Smooth muscle cell (in vitro differentiated cells): ENCODE measurements around the gene KCNJ6. TPM values are rescaled to one million over a fixed set of nuclear protein-coding genes. Genes with fewer than 3 reads are reported as not detected.

Experiments
- DNase-seq: peaks from one replicate; lab custom pipeline; 2025; ENCODE audit not compliant: unreplicated experiment; lab: John Stamatoyannopoulos, UW
- H2AFZ ChIP-seq: fragments of 200-600 bp; sonication (generic); 2 replicates; pipeline ENCODE4 v1.6.0; 2016; ENCODE audit warnings: antibody characterized with exemption, low read depth, mild to moderate bottlenecking
- H3F3A ChIP-seq: fragments of 200-600 bp; sonication (generic); 2 replicates; pipeline ENCODE4 v1.6.0; 2017; ENCODE audit warnings: antibody characterized with exemption, low read depth
- H3K27ac ChIP-seq: fragments of 200-600 bp; sonication (generic); 2 replicates; pipeline ENCODE4 v1.5.1; 2016; ENCODE audit warnings: low read depth, mild to moderate bottlenecking
- H3K27me3 ChIP-seq: fragments of 200-600 bp; sonication (generic); 2 replicates; pipeline ENCODE4 v1.6.1; 2016; ENCODE audit warnings: low read depth, mild to moderate bottlenecking
- H3K36me3 ChIP-seq: fragments of 200-600 bp; sonication (generic); 2 replicates; pipeline ENCODE4 v1.5.1; 2016; ENCODE audit warnings: low read depth
- H3K4me1 ChIP-seq: fragments of 200-600 bp; sonication (generic); 2 replicates; pipeline ENCODE4 v1.5.1; 2016; ENCODE audit warnings: low read depth
- H3K4me2 ChIP-seq: fragments of 200-600 bp; sonication (generic); 2 replicates; pipeline ENCODE4 v1.6.0; 2016; ENCODE audit warnings: mild to moderate bottlenecking
- H3K4me3 ChIP-seq: fragments of 200-600 bp; sonication (generic); 2 replicates; pipeline ENCODE4 v1.5.1; 2016; ENCODE audit warnings: mild to moderate bottlenecking
- H3K79me2 ChIP-seq: fragments of 200-600 bp; sonication (generic); 2 replicates; pipeline ENCODE4 v1.6.0; 2016; ENCODE audit warnings: low read depth, mild to moderate bottlenecking
- H3K9ac ChIP-seq: fragments of 200-600 bp; sonication (generic); 2 replicates; pipeline ENCODE4 v1.6.0; 2016; ENCODE audit warnings: low read depth
- H3K9me3 ChIP-seq: fragments of 200-600 bp; sonication (generic); replicated peaks from 2 replicates; pipeline ENCODE4 v1.5.1; 2016; ENCODE audit warnings: low read depth
- H4K20me1 ChIP-seq: fragments of 200-600 bp; sonication (generic); 2 replicates; pipeline ENCODE4 v1.6.0; 2016; ENCODE audit warnings: low read depth
- CTCF ChIP-seq: fragments of 200-600 bp; sonication (generic); IDR thresholded peaks from 2 replicates; pipeline ENCODE4 v1.5.1; 2017; ENCODE audit warnings: borderline replicate concordance, mild to moderate bottlenecking, antibody characterized with exemption; ENCODE audit not compliant: insufficient read depth, poor library complexity, severe bottlenecking
- WGBS: methylation state at CpG from one replicate; pipeline ENCODE4 v1.1.7; 2016; ENCODE audit warnings: low lambda C conversion rate; 5-methylcytosine and 5-hydroxymethylcytosine counted together
- polyA plus RNA-seq: library from polyadenylated mRNA; unstranded; fragments of >200 nt; fragmentation: Nextera tagmentation; extraction: Ambion mirVana; gene quantifications from 2 replicates; pipeline ENCODE4 v1.2.1, GENCODE V29; 2016
- total RNA-seq: library from RNA; depleted of rRNA; stranded (reverse); fragments of >200 nt; gene quantifications from 2 replicates; pipeline ENCODE4 v1.2.3, GENCODE V29; 2014

Gene KCNJ6
- total RNA-seq (0.27 and 0.40 TPM in 2 replicates), polyA plus RNA-seq (0.15 and 0.28 TPM in 2 replicates)

- Histone ChIP-seq H3K27ac (no peak within 1 kb of the TSS), H3K9ac (no peak within 1 kb of the TSS), H3K4me1 (peaks cover 7% of the 10 kb centered on the region), H3F3A (no peaks in the 10 kb centered on the region), H2AFZ (peak within 1 kb of the TSS; percentile 63), H4K20me1 (no peaks in the 10 kb centered on the region), H3K79me2 (no peaks in the 10 kb centered on the region), H3K36me3 (no peaks in the 10 kb centered on the region), H3K9me3 (no peaks in the 10 kb centered on the region), H3K27me3 (peaks cover 49% of the 10 kb centered on the region), H3K4me3 (peak within 1 kb of the TSS; percentile 55), H3K4me2 (peak within 1 kb of the TSS; percentile 96)
- DNase-seq: no peak
- WGBS: 2% methylated on average over 53 of the region's 56 CpGs
- peak; percentile 56 for TF ChIP-seq CTCF
Observed at GRCh38 chr21:37916310-37917051, at the start of gene KCNJ6. KCNJ6 (minus strand) TSS chr21:37916457; CDS start chr21:37840682, 75,775 bp downstream.

GRCh38 chr21:37965088-37965805 lies 49.0 kb upstream of the KCNJ6 start:
- H3K79me2 ChIP-seq: no peaks in the 10 kb centered on the region
- no peak for TF ChIP-seq CTCF
- no peaks in the 10 kb centered on the region for H3K9me3 ChIP-seq
- H3F3A ChIP-seq: no peaks in the 10 kb centered on the region
- no peak overlapping the region for H3K4me2 ChIP-seq
- no peak overlapping the region for H2AFZ ChIP-seq
- no peak overlapping the region for H3K4me3 ChIP-seq
- no peaks in the 10 kb centered on the region for H3K36me3 ChIP-seq
- H3K4me1 ChIP-seq: no peaks in the 10 kb centered on the region
- H3K9ac ChIP-seq: no peak overlapping the region
- no peaks in the 10 kb centered on the region for H3K27me3 ChIP-seq
- H3K27ac ChIP-seq: no peak overlapping the region
- WGBS: 93% methylated on average over 11 of the region's 11 CpGs
- no peaks in the 10 kb centered on the region for H4K20me1 ChIP-seq
- DNase-seq: no peak

- Histone ChIP-seq H3K27me3 (peaks cover 12% of the 10 kb centered on the region), H3K9me3 (no peaks in the 10 kb centered on the region), H3F3A (no peaks in the 10 kb centered on the region), H2AFZ (no peak overlapping the region), H3K9ac (no peak overlapping the region), H3K4me2 (no peak overlapping the region), H3K27ac (no peak overlapping the region), H3K4me1 (no peaks in the 10 kb centered on the region), H3K4me3 (no peak overlapping the region), H4K20me1 (no peaks in the 10 kb centered on the region), H3K79me2 (no peaks in the 10 kb centered on the region), H3K36me3 (no peaks in the 10 kb centered on the region)
- WGBS: 97% methylated on average over 3 of the region's 3 CpGs
- TF ChIP-seq CTCF: no peak
- no peak for DNase-seq
Observed at GRCh38 chr21:37958537-37958936, 42.3 kb upstream of the KCNJ6 start.

- 95% methylated on average over 9 of the region's 9 CpGs for WGBS
- no peak for TF ChIP-seq CTCF
- no peaks in the 10 kb centered on the region for H3K36me3 ChIP-seq
- H3K4me1 ChIP-seq: no peaks in the 10 kb centered on the region
- H3F3A ChIP-seq: no peaks in the 10 kb centered on the region
- no peak overlapping the region for H3K27ac ChIP-seq
- no peak overlapping the region for H3K4me3 ChIP-seq
- peaks cover 12% of the 10 kb centered on the region for H3K27me3 ChIP-seq
- no peak for DNase-seq
- no peaks in the 10 kb centered on the region for H4K20me1 ChIP-seq
- H3K79me2 ChIP-seq: no peaks in the 10 kb centered on the region
- H3K9ac ChIP-seq: no peak overlapping the region
- no peak overlapping the region for H2AFZ ChIP-seq
- no peak overlapping the region for H3K4me2 ChIP-seq
- H3K9me3 ChIP-seq: no peaks in the 10 kb centered on the region
Observed at GRCh38 chr21:37956772-37957171, 40.5 kb upstream of the KCNJ6 start.
